Globus pallidus (tissue), 1 donor: ENCODE measurements around the gene ARPC4.
"Not testable (repeated sequence)": the region's sequence is repeated elsewhere in the genome, so short reads cannot be mapped to it uniquely, and the experiment has no call there.

Experiments
- DNase-seq: peaks from one replicate; pipeline ENCODE4 v3.0.0-alpha.2; 2015; ENCODE audit warnings: low spot score

The ARPC4 gene

GRCh38 chr3:9820946-9821345 is 28.1 kb downstream of the ARPC4 start:
- no peak for DNase-seq

DNA sequence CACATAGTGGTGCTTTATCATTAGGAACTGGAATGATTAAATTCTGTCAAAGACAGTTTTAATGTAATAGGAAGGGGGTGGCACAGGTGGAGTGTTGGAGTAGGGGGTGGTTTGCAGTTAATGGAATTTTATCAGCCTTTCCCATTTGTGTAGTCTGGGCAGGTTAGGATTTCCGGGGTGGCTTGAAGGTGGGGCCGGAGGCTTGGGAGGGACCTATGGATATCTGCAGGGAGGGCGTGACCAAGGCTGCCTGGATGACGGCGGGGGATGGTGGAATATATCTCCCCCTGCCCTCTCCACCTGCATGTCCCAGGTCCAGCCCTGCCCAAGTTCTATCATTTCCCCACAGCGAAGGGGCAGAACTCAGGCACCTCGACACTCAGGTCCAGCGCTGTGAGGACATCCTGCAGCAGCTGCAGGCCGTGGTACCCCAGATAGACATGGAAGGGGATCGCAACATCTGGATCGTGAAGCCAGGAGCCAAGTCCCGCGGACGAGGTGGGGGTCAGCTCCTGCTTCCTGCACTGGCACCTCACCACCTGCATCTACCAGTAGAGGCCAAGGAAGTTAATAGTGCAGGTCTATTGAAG is 32.7 kb downstream of the ARPC4 start:
- no peak for DNase-seq

GRCh38 chr3:9826815-9827573 is 34.1 kb downstream of the ARPC4 start:
- no peak for DNase-seq

DNA sequence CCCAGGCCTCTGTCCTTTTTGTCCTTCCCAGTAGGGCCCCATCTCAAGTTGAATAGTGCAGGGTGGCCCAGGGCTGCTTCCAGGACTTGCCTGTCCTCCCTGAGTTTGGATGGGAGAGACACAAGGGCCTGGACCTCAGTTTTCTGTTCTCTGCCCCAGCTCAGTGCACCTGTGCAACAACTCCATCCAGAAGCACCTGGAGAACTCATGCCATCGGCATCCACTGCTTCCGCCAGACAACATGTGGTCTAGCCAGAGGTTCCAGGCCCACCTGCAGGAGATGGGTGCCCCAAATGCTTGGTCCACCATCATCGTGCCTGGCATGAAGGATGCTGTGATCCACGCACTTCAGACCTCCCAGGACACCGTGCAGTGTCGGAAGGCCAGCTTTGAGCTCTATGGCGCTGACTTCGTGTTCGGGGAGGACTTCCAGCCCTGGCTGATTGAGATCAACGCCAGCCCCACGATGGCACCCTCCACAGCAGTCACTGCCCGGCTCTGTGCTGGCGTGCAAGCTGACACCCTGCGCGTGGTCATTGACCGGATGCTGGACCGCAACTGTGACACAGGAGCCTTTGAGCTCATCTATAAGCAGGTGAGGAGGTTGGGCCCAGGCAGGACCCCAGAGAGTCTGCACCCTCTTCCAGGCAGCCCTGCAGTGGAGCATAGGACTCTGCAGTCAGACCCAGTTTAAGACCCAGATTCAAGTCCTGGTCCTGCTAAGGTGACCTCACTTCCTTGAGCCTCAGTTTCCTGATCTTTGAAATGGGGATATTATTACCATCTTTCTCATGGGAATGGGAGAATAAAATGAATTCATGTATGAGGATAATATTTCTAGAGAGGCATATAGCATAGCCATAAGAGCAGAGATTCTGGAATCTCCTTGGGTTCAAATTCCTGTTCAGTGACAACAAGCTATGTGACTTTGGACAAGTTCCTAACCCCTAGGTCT is 36.2 kb downstream of the ARPC4 start:
- no peak for DNase-seq

DNA sequence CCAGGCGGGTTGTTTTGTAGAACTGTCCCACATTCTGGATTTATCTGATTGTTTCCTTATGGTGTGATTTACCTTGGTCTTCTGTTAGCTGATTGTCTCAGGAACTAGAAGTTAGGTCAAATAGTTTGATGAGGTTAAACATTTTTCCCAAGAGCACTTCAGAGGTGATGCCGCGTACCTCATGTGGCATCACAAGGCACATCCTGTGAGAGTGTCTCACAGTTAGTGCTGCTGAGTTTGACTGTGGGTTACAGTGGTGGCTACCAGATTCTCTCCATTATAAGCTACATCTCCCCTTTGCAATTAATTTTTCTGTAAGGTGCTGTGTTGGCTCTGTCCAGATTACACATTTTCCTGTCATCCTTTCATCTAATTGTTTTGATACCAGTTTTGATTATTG is 38.4 kb downstream of the ARPC4 start:
- no peak for DNase-seq

DNA sequence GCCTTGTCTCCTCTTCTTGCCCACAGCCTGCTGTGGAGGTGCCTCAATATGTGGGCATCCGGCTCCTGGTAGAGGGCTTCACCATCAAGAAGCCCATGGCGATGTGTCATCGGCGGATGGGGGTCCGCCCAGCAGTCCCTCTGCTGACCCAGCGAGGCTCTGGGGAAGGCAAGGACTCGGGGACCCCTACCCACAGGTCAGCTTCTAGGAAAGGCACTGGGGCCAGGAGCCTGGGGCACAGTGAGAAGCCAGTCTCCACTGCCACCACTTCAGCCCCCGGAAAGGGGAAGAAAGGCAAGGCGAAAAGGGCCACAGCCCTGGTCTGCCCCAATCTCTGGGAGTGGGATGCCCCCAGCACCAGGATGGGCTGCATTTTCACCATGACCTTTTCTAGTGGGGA is 40.2 kb downstream of the ARPC4 start:
- DNase-seq = no peak

GRCh38 chr3:9834520-9835380 is 41.9 kb downstream of the ARPC4 start:
- no peak for DNase-seq

GRCh38 chr3:9837701-9838582 is 45.1 kb downstream of the ARPC4 start:
- no peak for DNase-seq

GRCh38 chr3:9838856-9839255 is 46.0 kb downstream of the ARPC4 start:
- no peak for DNase-seq

DNA sequence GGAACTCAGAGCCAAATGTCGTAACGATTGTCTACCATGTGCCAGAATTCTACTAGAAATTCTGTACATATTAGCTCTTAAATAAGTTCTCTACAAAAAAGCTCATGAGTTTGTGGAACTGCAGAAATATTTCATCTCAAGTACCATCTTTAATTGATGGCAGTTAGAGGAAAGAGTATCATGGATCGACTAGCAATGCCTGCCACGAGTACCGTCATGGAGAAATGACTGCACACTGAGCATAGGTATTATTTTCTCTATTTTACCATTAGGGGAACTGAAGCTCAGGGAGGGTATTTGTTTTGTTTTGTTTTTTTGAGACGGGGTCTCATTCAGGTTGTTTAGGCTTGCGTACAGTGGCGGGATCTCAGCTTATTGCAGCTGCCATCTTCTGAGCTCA is 48.1 kb downstream of the ARPC4 start:
- no peak for DNase-seq

GRCh38 chr3:9843715-9844438 is 51.0 kb downstream of the ARPC4 start, which contains the start of gene RPUSD3:
Gene RPUSD3 (minus strand): TSS chr3:9844008. CDS start chr3:9843990, 18 bp downstream.
- peak; percentile 96 for DNase-seq

GRCh38 chr3:9846231-9846630 is 53.3 kb downstream of the ARPC4 start:
- no peak for DNase-seq

DNA sequence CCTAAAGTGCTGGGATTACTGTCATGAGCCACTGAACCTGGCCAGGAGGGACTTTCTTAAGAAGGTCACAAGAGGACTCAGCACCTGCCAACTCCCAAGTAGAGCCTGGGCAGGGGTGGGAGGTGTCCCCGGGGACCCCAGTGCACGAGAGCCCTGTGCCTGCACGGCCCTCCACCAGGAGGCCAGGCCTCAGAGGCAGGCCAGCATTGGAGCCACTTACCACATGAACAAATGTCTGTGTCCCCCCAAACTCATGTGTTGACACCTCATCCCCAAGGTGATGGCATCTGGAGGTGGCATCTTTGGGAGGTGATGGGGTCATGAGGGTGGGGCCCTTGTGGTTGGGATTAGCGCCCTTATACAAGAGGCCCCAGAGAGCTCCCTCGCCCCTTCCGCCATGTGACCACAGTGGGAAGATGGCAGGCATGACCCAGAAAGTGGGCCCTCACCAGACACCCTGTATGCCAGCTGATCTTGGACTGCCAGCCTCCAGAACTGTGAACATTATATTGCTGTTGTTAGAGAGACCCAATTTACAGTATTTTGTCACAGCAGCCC is 54.1 kb downstream of the ARPC4 start:
- DNase-seq = no peak

DNA sequence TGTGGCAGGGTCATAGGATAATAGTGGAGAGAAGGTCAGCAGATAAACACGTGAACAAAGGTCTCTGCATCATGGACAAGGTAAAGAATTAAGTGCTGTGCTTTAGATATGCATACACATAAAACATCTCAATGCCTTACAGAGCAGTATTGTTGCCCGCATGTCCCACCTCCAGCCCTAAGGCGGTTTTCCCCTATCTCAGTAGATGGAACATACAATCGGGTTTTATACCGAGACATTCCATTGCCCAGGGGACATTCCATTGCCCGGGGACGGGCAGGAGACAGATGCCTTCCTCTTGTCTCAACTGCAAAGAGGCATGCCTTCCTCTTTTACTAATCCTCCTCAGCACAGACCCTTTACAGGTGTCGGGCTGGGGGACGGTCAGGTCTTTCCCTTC is 55.0 kb downstream of the ARPC4 start:
- DNase-seq = not testable (repeated sequence)

DNA sequence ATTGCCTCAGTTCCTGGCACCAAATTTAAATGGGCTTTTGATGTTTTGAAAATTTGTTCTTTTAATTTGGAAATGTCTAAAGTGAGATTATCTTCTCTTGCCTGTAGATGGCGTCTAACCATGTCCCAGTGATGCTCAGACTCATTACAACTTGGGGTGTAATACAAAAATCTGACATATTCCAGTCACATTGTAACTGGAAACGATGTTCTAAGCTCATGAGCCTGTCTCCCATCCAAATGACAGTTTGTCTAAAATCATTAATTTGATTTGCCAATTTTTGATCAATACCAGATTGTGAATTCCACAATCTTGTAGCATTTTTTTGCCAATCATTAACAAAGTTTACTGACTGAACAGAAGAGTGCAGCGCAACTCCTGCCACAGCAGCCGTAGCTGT is 56.0 kb downstream of the ARPC4 start:
- DNase-seq = not testable (repeated sequence)

DNA sequence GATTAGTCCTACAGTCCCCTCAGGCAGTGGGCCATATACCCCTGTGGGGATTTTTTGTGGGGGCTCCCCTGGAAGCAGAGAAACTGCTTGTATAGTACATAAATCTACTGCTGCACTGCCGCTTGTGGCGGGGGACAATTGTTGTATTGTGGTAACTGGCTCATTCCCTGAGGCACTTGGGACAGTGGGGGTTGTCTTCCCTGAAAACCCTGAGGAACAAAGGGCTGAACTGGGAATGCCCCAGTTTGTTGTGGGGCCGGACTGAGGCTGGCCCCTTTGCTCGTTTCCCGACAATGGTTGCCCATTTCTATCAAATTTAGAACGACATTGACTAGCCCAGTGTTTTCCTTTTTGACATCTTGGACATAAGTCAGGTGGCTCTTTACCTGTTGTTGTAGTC is 58.5 kb downstream of the ARPC4 start:
- DNase-seq = peak; percentile 20

DNA sequence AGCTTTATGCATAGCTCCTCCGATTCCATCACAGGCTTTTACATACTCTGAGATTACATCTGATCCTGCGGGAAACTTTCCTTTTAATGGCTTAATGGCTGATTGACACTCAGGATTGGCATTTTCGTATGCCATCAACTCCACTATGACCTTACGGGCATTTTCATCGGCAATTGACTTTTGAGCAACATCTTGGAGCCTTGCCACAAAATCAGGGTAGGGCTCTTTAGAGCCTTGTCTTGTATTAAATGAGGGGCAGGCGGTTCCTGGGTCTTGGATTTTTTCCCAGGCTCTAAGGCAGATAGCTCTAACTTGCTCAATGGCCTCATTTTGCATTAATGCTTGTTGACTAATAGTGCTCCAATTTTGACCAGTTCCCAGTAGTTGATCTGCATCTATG is 59.0 kb downstream of the ARPC4 start:
- not testable (repeated sequence) for DNase-seq

DNA sequence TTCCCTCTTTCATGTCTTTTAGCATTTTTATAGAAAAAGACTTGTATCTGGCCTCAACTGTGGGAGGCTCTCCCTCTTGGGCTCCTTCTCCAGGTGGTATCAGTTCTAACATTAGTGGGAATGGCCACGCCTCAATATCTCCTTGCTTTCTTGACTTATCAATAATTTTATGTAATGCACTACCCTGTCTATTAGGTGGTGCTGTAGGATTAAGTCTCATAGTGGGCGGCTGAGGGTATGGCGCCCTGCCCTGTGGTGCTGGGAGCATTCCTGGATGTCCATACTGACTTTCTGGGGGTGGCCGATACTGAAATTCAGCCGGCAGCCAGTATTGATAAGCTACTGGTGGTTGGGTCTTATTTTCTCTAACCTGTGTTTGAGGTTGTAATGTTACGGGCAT is 59.6 kb downstream of the ARPC4 start:
- no peak for DNase-seq

GRCh38 chr3:9854291-9854940 is 61.5 kb downstream of the ARPC4 start:
- not testable (repeated sequence) for DNase-seq
